Measurements from ENCODE around the gene B3GAT1. TPM values are rescaled to one million over a fixed set of nuclear protein-coding genes. Genes with fewer than 3 reads are reported as not detected.

Gene B3GAT1
- polyA plus RNA-seq, 1 of the 3 experiments (the other 2 are of a cell fraction) = 0.15 TPM

DNA sequence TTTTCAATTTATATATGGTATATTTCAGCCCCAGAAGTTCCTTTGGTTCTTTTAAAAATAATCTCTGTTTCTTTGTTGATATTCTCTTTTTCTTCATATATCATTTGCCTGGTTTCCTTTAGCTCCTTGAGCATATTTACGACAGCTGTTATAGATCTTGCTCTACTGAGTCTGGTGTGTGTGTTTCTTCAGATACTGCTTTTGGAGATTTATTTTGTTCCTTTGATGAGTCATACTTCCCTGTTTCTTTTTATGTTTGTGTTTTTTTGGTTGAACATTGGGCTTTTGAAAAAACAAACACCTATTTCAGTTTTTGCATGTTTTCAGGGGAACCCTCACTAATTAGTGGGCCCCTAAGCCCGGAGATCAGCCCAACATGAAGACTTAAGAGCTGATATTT is 56.9 kb downstream of the B3GAT1 start:
- ChIA-PET CTCF (interaction anchor here (1.2 to 1.8 kb wide), 3 partner anchors 14 to 225 kb away, joined by 4 to 5 read pairs (median 4); no protein-coding TSS in a partner anchor), POLR2A (no interaction called here)
- TF ChIP-seq TAF1 (IDR thresholded peaks at IDR 0.05; ENCODE audit: borderline replicate concordance, low read depth, low read length) (no peak), SIN3A (IDR thresholded peaks at IDR 0.05; ENCODE audit: borderline replicate concordance, low read depth, low read length) (no peak), FOXM1 (IDR thresholded peaks at IDR 0.05; ENCODE audit: low read depth) (no peak), ZBTB33 (IDR thresholded peaks at IDR 0.05; ENCODE audit: borderline replicate concordance, low read depth) (no peak), IRF3 (IDR thresholded peaks at IDR 0.05; ENCODE audit: low read depth, low read length) (no peak), RFX5 (IDR thresholded peaks at IDR 0.05; ENCODE audit: low read length) (no peak), NFIC (IDR thresholded peaks at IDR 0.05; ENCODE audit: borderline replicate concordance) (no peak), MXI1 (IDR thresholded peaks at IDR 0.05; ENCODE audit: low read depth, low read length) (no peak), GABPA (IDR thresholded peaks at IDR 0.05; ENCODE audit: low read depth) (no peak), RXRA (IDR thresholded peaks at IDR 0.05; ENCODE audit: borderline replicate concordance, low read depth) (no peak), PBX3 (IDR thresholded peaks at IDR 0.05) (no peak), NRF1 (IDR thresholded peaks at IDR 0.05; ENCODE audit: low read depth, low read length) (no peak), RCOR1 (IDR thresholded peaks at IDR 0.05; ENCODE audit: low read length) (no peak), EP300 (IDR thresholded peaks at IDR 0.05; ENCODE audit: borderline replicate concordance in 1 of 2, low read depth in 1 of 2, low read length in 1 of 2) (no peak), POLR2AphosphoS5 (IDR thresholded peaks at IDR 0.05; ENCODE audit: low read depth, low read length) (no peak)
- TF ChIP-seq, protein P1, sequence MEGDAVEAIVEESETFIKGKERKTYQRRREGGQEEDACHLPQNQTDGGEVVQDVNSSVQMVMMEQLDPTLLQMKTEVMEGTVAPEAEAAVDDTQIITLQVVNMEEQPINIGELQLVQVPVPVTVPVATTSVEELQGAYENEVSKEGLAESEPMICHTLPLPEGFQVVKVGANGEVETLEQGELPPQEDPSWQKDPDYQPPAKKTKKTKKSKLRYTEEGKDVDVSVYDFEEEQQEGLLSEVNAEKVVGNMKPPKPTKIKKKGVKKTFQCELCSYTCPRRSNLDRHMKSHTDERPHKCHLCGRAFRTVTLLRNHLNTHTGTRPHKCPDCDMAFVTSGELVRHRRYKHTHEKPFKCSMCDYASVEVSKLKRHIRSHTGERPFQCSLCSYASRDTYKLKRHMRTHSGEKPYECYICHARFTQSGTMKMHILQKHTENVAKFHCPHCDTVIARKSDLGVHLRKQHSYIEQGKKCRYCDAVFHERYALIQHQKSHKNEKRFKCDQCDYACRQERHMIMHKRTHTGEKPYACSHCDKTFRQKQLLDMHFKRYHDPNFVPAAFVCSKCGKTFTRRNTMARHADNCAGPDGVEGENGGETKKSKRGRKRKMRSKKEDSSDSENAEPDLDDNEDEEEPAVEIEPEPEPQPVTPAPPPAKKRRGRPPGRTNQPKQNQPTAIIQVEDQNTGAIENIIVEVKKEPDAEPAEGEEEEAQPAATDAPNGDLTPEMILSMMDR (IDR thresholded peaks at IDR 0.05) = no peak
- H3K9me3 ChIP-seq = no peaks in the 10 kb centered on the region
- no peak overlapping the region for H3K9ac ChIP-seq
- H3K27me3 ChIP-seq (ENCODE audit: insufficient read depth) = no peaks in the 10 kb centered on the region
- H3K27ac ChIP-seq (ENCODE audit: low read depth in 2 of 2, low read length in 1 of 2) = no peak overlapping the region
- no peaks in the 10 kb centered on the region for H3K9me2 ChIP-seq
- no peaks in the 10 kb centered on the region for H3K36me3 ChIP-seq (replicated peaks in 1 of 2; ENCODE audit: control insufficient read depth in 1 of 2, insufficient read depth in 2 of 2, low read length in 1 of 2)
- H3K4me1 ChIP-seq (ENCODE audit: control insufficient read depth in 1 of 2, insufficient read depth in 2 of 2, low read depth in 1 of 2, low read length in 1 of 2) = no peaks in the 10 kb centered on the region; a peak in 1 of 4 replicates
- H4K20me1 ChIP-seq (ENCODE audit: insufficient read depth) = no peaks in the 10 kb centered on the region
- no peaks in the 10 kb centered on the region for H3F3A ChIP-seq (replicated peaks; ENCODE audit: insufficient read depth)
- H3K79me2 ChIP-seq (ENCODE audit: insufficient read depth) = no peaks in the 10 kb centered on the region
- 51% methylated on average over 2 of the region's 2 CpGs for WGBS (ENCODE audit: low lambda C conversion rate)
- no peak overlapping the region for H3K4me3 ChIP-seq (ENCODE audit: low read depth in 2 of 2, low read length in 1 of 2)
- no peak overlapping the region for H3K4me2 ChIP-seq
- H2AFZ ChIP-seq (ENCODE audit: low read depth) = no peak overlapping the region
- no peak for DNase-seq

All from SK-N-SH (cell line).